Common myeloid progenitor, CD34-positive (primary cell): ENCODE measurements around the gene RXRB.

Experiments used
- CTCF ChIA-PET: fragments of 350-600 bp; sonication (Branson Sonifier 250); formaldehyde crosslinking; loops from one replicate; lab custom pipeline; 2021; ENCODE audit warnings: antibody characterized with exemption; lab: Charles Lee
- POLR2A ChIA-PET: fragments of 350-600 bp; sonication (Branson Sonifier 250); formaldehyde crosslinking; loops from one replicate; lab custom pipeline; 2021; ENCODE audit warnings: antibody characterized with exemption; lab: Charles Lee
- DNase-seq, 3 donors: peaks; one replicate each; pipeline versions ENCODE4 v3.0.0 to v3.0.0-alpha.2; 2013
- H3K27ac ChIP-seq, 2 experiments: 1 replicate in 1 of 2; 2 replicates in 1 of 2; pipeline ENCODE4 v1.7.0; 2013; ENCODE audit warnings: inconsistent platforms in 2 of 2, low read length in 2 of 2, mild to moderate bottlenecking in 2 of 2, low read depth in 1 of 2, moderate library complexity in 1 of 2; ENCODE audit not compliant: severe bottlenecking in 2 of 2, insufficient read depth in 1 of 2, poor library complexity in 1 of 2
- H3K27me3 ChIP-seq, 5 experiments: replicated peaks in 2 of 5; 1 replicate in 3 of 5; 2 replicates in 2 of 5; pipeline versions ENCODE4 v1.6.1 to v1.7.0; 2013; ENCODE audit warnings: low read length in 4 of 5, mild to moderate bottlenecking in 2 of 5, moderate library complexity in 2 of 5, inconsistent platforms in 1 of 5; ENCODE audit not compliant: insufficient read depth in 5 of 5, control insufficient read depth in 4 of 5
- H3K36me3 ChIP-seq, 4 experiments: 1 replicate in 2 of 4; 2 replicates in 2 of 4; pipeline versions ENCODE4 v1.6.1 to v1.7.0; 2013; ENCODE audit warnings: low read length in 3 of 4, control low read depth in 1 of 4, mild to moderate bottlenecking in 1 of 4; ENCODE audit not compliant: control insufficient read depth in 4 of 4, insufficient read depth in 4 of 4
- H3K4me1 ChIP-seq, 4 experiments: 1 replicate in 3 of 4; 2 replicates in 1 of 4; pipeline versions ENCODE4 v1.6.1 to v1.7.1; 2013; ENCODE audit warnings: low read length in 3 of 4, mild to moderate bottlenecking in 3 of 4, control low read depth in 1 of 4, inconsistent platforms in 1 of 4, moderate library complexity in 1 of 4; ENCODE audit not compliant: control insufficient read depth in 4 of 4, insufficient read depth in 4 of 4; ENCODE audit errors: control extremely low read depth in 1 of 4
- H3K4me3 ChIP-seq, 7 experiments: 1 replicate in 4 of 7; 2 replicates in 3 of 7; pipeline versions ENCODE4 v1.5.1 to v1.7.0; 2013; ENCODE audit warnings: mild to moderate bottlenecking in 7 of 7, low read length in 6 of 7, moderate library complexity in 6 of 7, inconsistent platforms in 2 of 7, low read depth in 2 of 7, control low read depth in 1 of 7; ENCODE audit not compliant: insufficient read depth in 4 of 7, control insufficient read depth in 1 of 7; ENCODE audit errors: extremely low read depth in 1 of 7
- H3K9me3 ChIP-seq, 5 experiments: 1 replicate in 4 of 5; 2 replicates in 1 of 5; pipeline versions ENCODE4 v1.6.1 to v1.7.1; 2013; ENCODE audit warnings: low read length in 4 of 5, mild to moderate bottlenecking in 2 of 5, inconsistent platforms in 1 of 5, low read depth in 1 of 5, moderate library complexity in 1 of 5; ENCODE audit not compliant: control insufficient read depth in 4 of 5, insufficient read depth in 2 of 5; ENCODE audit errors: control extremely low read depth in 1 of 5
- WGBS: methylation state at CpG from one replicate; pipeline ENCODE4 v1.1.5; 2013; ENCODE audit not compliant: insufficient coverage; 5-methylcytosine and 5-hydroxymethylcytosine counted together

Gene RXRB

DNA sequence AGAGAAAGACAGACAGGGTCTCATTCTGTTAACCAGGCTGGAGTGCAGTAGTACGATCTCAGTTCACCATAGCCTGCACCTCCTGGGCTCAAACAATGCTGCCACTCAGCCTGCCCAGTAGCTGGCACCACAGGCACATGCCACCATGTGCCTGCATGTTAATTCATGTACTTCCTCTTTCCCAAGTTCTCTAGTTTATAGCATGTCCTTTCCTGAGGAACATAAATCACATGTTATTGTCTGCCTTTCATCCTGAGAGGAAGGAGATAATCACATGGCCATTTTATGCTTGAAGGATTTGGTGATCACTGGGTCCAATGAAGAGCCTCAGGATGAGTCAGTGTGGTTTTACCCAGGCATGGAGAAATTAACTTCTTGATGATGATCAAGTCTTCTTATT lies 56.1 kb downstream of the RXRB start:
- Histone ChIP-seq H3K4me1 (peaks cover 0 to 18% (median 15%) of the 10 kb centered on the region in 4 experiments), H3K27ac (no peak overlapping the region), H3K9me3 (no peaks in the 10 kb centered on the region), H3K36me3 (no peaks in the 10 kb centered on the region), H3K4me3 (no peak overlapping the region), H3K27me3 (no peaks in the 10 kb centered on the region)
- ChIA-PET CTCF (interaction anchor here (0.7 to 14.9 kb wide), 8 partner anchors 10 to 115 kb away, joined by 3 to 238 read pairs (median 4); no protein-coding TSS in a partner anchor), POLR2A (no interaction called here)
- 0% methylated on average over 1 of the region's 1 CpG for WGBS
- peak; percentile 75 to 93 (median 90) for DNase-seq
